H1 (cell line): ENCODE results near the gene TACC2.

Experiments used
- CEBPB ChIP-seq: IDR thresholded peaks from 2 replicates; pipeline ENCODE4 v1.6.1; 2012; ENCODE audit warnings: low read depth, low read length
- CTCF ChIP-seq, 3 experiments: IDR thresholded peaks; 1 replicate in 2 of 3; 2 replicates in 1 of 3; pipeline versions ENCODE4 v1.5.1 to v1.6.1; 2011; ENCODE audit warnings: low read length in 3 of 3, mild to moderate bottlenecking in 3 of 3, inconsistent platforms in 2 of 3, low read depth in 1 of 3, moderate library complexity in 1 of 3; ENCODE audit not compliant: insufficient read depth in 1 of 3; ENCODE audit errors: control extremely low read depth in 1 of 3
- E2F6 ChIP-seq: IDR thresholded peaks from 2 replicates; pipeline ENCODE4 v1.6.1; 2012; ENCODE audit warnings: inconsistent platforms
- KDM1A ChIP-seq: fragments of 200-600, 300-600 bp; sonication (generic); IDR thresholded peaks from 2 replicates; pipeline ENCODE4 v1.7.1; 2016; ENCODE audit warnings: mild to moderate bottlenecking, low read length, borderline replicate concordance
- NANOG ChIP-seq: IDR thresholded peaks from 2 replicates; pipeline ENCODE4 v1.6.1; 2011; ENCODE audit warnings: low read length, low read depth, mild to moderate bottlenecking, inconsistent platforms; ENCODE audit not compliant: insufficient read depth, poor library complexity, severe bottlenecking
- NRF1 ChIP-seq: IDR thresholded peaks from 2 replicates; pipeline ENCODE4 v1.6.1; 2011; ENCODE audit warnings: mild to moderate bottlenecking, low read depth, low read length, improper control_type of control experiment
- USF2 ChIP-seq: IDR thresholded peaks from 2 replicates; pipeline ENCODE4 v1.6.1; 2011; ENCODE audit warnings: low read length, improper control_type of control experiment

GRCh38 chr10:122163174-122164022, 174.4 kb downstream of the TACC2 start:
- TF ChIP-seq CTCF (IDR thresholded peaks at IDR 0.05; ENCODE audit: control extremely low read depth in 1 of 3, insufficient read depth in 1 of 3, low read depth in 1 of 3, low read length in 3 of 3) (no peak), NRF1 (no peak), CEBPB (0 out of 2 replicates have a peak, but pooled peaks have one; percentile 50), E2F6 (peak; percentile 74; the same call in 1 of the 2 replicates), NANOG (peak; percentile 47), USF2 (no peak), KDM1A (0 out of 2 replicates have a peak, but pooled peaks have one; percentile 13)
